HG02884 (cell line): Measurements from ENCODE around the gene SLC44A4.
A peak's percentile ranks its signal among the peaks of the same experiment; 100 is the strongest.

Experiments used
- ATAC-seq: cut with Tn5 transposase; IDR thresholded peaks from one replicate; pipeline ENCODE4 v1.9.1; 2021; ENCODE audit warnings: mild to moderate bottlenecking, moderate library complexity; ENCODE audit not compliant: unreplicated experiment

Gene SLC44A4

GRCh38 chr6:31901953-31902643 lies 23.3 kb upstream of the SLC44A4 start, which contains the start of gene ZBTB12:
Gene ZBTB12 (minus strand): TSS chr6:31902086. CDS start chr6:31901305, 781 bp downstream.
- peak; percentile 39 for ATAC-seq

- ATAC-seq = no peak
Measured at GRCh38 chr6:31901415-31901952, 22.7 kb upstream of the SLC44A4 start.

GRCh38 chr6:31900917-31901414 lies 22.2 kb upstream of the SLC44A4 start:
- ATAC-seq = no peak

GRCh38 chr6:31899882-31900722 lies 21.3 kb upstream of the SLC44A4 start:
- ATAC-seq = no peak

GRCh38 chr6:31899215-31899614 lies 20.4 kb upstream of the SLC44A4 start:
- ATAC-seq = no peak

- ATAC-seq = no peak
Measured at GRCh38 chr6:31898383-31899011, 19.7 kb upstream of the SLC44A4 start.

- ATAC-seq = no peak
Measured at GRCh38 chr6:31897612-31898382, 19.0 kb upstream of the SLC44A4 start, which contains the start of gene EHMT2. Gene EHMT2 (minus strand): TSS chr6:31897698. CDS start chr6:31897677, 21 bp downstream.

- no peak for ATAC-seq
Measured at GRCh38 chr6:31896856-31897611, 18.2 kb upstream of the SLC44A4 start.

GRCh38 chr6:31896493-31896855 lies 17.7 kb upstream of the SLC44A4 start:
- ATAC-seq = no peak

- no peak for ATAC-seq
Measured at GRCh38 chr6:31892821-31893220, 14.0 kb upstream of the SLC44A4 start.

- ATAC-seq = no peak
Measured at GRCh38 chr6:31889331-31889972, 10.7 kb upstream of the SLC44A4 start.

- no peak for ATAC-seq
Measured at GRCh38 chr6:31888276-31889258, 9.8 kb upstream of the SLC44A4 start.

- ATAC-seq = no peak
Measured at GRCh38 chr6:31887173-31888007, 8.6 kb upstream of the SLC44A4 start.

- ATAC-seq = no peak
Measured at GRCh38 chr6:31886541-31886991, 7.8 kb upstream of the SLC44A4 start.

GRCh38 chr6:31884528-31885035 lies 5.8 kb upstream of the SLC44A4 start:
- ATAC-seq = no peak

- no peak for ATAC-seq
Measured at GRCh38 chr6:31883676-31884075, 4.9 kb upstream of the SLC44A4 start.

GRCh38 chr6:31882344-31882743 lies 3.5 kb upstream of the SLC44A4 start:
- no peak for ATAC-seq
